ENCODE results near the gene UBAP1L. TPM values are rescaled to one million over a fixed set of nuclear protein-coding genes. Genes with fewer than 3 reads are reported as not detected.

UBAP1L gene
- total and polyA plus RNA-seq, 2 of the 4 experiments (the other 2 are of a cell fraction), result 0.36 to 1.1 TPM

DNA sequence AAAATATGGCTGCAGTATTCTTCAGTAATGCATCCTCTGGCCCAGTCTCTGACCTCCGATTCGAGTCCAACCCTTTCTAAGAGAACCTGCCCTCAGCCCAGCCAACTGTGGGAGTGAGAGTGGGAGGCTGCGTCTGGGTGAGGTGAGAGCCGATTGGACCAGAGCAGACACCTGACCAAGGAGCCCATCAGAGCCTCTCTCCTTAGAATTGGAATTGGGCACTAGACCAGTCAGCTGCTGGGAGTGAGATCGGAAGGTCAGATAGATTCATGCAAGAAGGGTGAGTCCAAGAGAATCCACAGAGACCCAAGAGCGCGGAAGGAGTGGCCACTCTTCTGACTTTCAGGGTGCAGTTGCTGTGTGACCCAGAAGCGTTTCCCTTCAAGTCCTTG is 57.5 kb downstream of the UBAP1L start:
- H3K4me1 ChIP-seq (ENCODE audit: control insufficient read depth, insufficient read depth, low read length), result peaks cover 11% of the 10 kb centered on the region; the same call in 1 of the 2 replicates
- ATAC-seq (ENCODE audit: low read depth), result no peak
- no peak overlapping the region for H3K9ac ChIP-seq (ENCODE audit: low read depth, low read length)
- H3K56ac ChIP-seq (ENCODE audit: extremely low read depth, insufficient read depth, low read length), result no peak overlapping the region
- H4K20me1 ChIP-seq (ENCODE audit: insufficient read depth, low read length), result no peaks in the 10 kb centered on the region
- no peak overlapping the region for H4K8ac ChIP-seq (ENCODE audit: low read depth in 2 of 2, low read length in 2 of 2)
- DNase-seq, result no peak
- CTCF ChIA-PET, result no interaction called here
- H3K4me3 ChIP-seq (ENCODE audit: insufficient read depth, low read depth, low read length), result no peak overlapping the region
- no peak overlapping the region for H3K4ac ChIP-seq (ENCODE audit: low read depth, low read length)
- H4K5ac ChIP-seq (ENCODE audit: low read depth, low read length), result no peak overlapping the region
- BruUV-seq (replicated peaks), result no TSS peak
- H2AK5ac ChIP-seq (ENCODE audit: low read depth, low read length), result no peak overlapping the region
- no peak overlapping the region for H2BK20ac ChIP-seq (ENCODE audit: low read depth, low read length)
- H3K9me3 ChIP-seq (ENCODE audit: control insufficient read depth, insufficient read depth, low read length), result peaks cover 5% of the 10 kb centered on the region; the same call in 1 of the 2 replicates
- H3K18ac ChIP-seq (ENCODE audit: low read depth, low read length), result no peak overlapping the region
- no peak overlapping the region for H2BK120ac ChIP-seq (ENCODE audit: low read depth, low read length)
- no peak overlapping the region for H2BK15ac ChIP-seq (ENCODE audit: low read depth, low read length)
- in situ Hi-C loops (cut with MboI; ENCODE audit: low sequenced_read_pairs), result no loop called here
- H3K23ac ChIP-seq (ENCODE audit: low read depth, low read length), result no peak overlapping the region
- peaks cover 10% of the 10 kb centered on the region for H3K27me3 ChIP-seq (ENCODE audit: control insufficient read depth, insufficient read depth, low read length)
- POLR2A ChIA-PET (ENCODE audit: unreplicated experiment), result no interaction called here
- no peak overlapping the region for H4K91ac ChIP-seq (ENCODE audit: insufficient read depth, low read depth, low read length)
- no peak overlapping the region for H2AK9ac ChIP-seq (replicated peaks; ENCODE audit: low read depth, low read length, poor library complexity)
- no peak overlapping the region for H2BK5ac ChIP-seq (ENCODE audit: low read depth, low read length, poor library complexity, severe bottlenecking)
- TF ChIP-seq USF2 (IDR thresholded peaks at IDR 0.05; ENCODE audit: low read depth, low read length) (peak; percentile 50; the same call in 1 of the 2 replicates), RAD21 (IDR thresholded peaks at IDR 0.05; ENCODE audit: low read length) (no peak)
- no peak overlapping the region for H3K4me2 ChIP-seq (ENCODE audit: low read depth, low read length)
- H2AFZ ChIP-seq (replicated peaks; ENCODE audit: low read length, poor library complexity), result no peak overlapping the region
- intact Hi-C loops (cut with micrococcal nuclease), result no loop called here
- no peaks in the 10 kb centered on the region for H3K36me3 ChIP-seq (ENCODE audit: control insufficient read depth, insufficient read depth, low read length)
- dilution Hi-C loops (cut with HindIII; ENCODE audit: low sequenced_read_pairs, unreplicated experiment), result no loop called here
- no peak overlapping the region for H3K27ac ChIP-seq (ENCODE audit: insufficient read depth, low read length)
- H3K9me1 ChIP-seq (ENCODE audit: insufficient read depth, low read length), result peaks cover 8% of the 10 kb centered on the region; the same call in 1 of the 2 replicates
- no peak overlapping the region for H3K14ac ChIP-seq (replicated peaks; ENCODE audit: low read depth, low read length)
- H3K79me1 ChIP-seq (ENCODE audit: low read depth in 1 of 2, low read length in 2 of 2), result no peaks in the 10 kb centered on the region
- no CpG with 5 or more reads among the region's 8 CpGs for WGBS, 2 experiments (ENCODE audit: extremely low coverage in 2 of 2, insufficient read length in 1 of 2)
